ENCODE data around the gene CDH4. TPM values are rescaled to one million over a fixed set of nuclear protein-coding genes. Genes with fewer than 3 reads are reported as not detected.

CDH4 gene
- total and polyA plus RNA-seq, 2 of the 8 experiments (the other 6 are each of a cell fraction or from before 2014, with no cell fraction given): 4.3 to 7.9 TPM

- H3K4me2 ChIP-seq (ENCODE audit: insufficient read depth in 1 of 2, low read depth in 2 of 2, low read length in 2 of 2): no peak overlapping the region
- no peaks in the 10 kb centered on the region for H3K23me2 ChIP-seq (ENCODE audit: low read depth, low read length)
- H2AK5ac ChIP-seq (ENCODE audit: low read depth, low read length): no peak overlapping the region; the same call in 1 of the 2 replicates
- peaks cover 0 to 1% (median 0%) of the 10 kb centered on the region in 4 experiments; a peak in 3 of 7 replicates for H3K27me3 ChIP-seq (replicated peaks in 1 of 4; ENCODE audit: control insufficient read depth in 3 of 4, extremely low read depth in 1 of 4, insufficient read depth in 3 of 4, low read length in 3 of 4)
- no peak overlapping the region for H2BK120ac ChIP-seq (replicated peaks; ENCODE audit: low read depth, low read length)
- no peaks in the 10 kb centered on the region for H3K9me3 ChIP-seq (ENCODE audit: insufficient read depth in 2 of 2, low read depth in 1 of 2, low read length in 1 of 2)
- peaks cover 0 to 5% of the 10 kb centered on the region in 2 experiments for H4K20me1 ChIP-seq (replicated peaks in 1 of 2; ENCODE audit: control insufficient read depth in 1 of 2, insufficient read depth in 2 of 2, low read length in 2 of 2)
- H3K4ac ChIP-seq (replicated peaks; ENCODE audit: insufficient read length, low read depth, low read length): no peak overlapping the region
- H2BK20ac ChIP-seq (ENCODE audit: low read length): no peak overlapping the region
- H3K27ac ChIP-seq (ENCODE audit: low read depth, low read length): no peak overlapping the region
- DNase-seq (ENCODE audit: low read depth in 1 of 2, low spot score in 2 of 2) (no peak), FAIRE-seq (no peak)
- H3K14ac ChIP-seq (ENCODE audit: insufficient read length): no peak overlapping the region
- no peak overlapping the region for H2BK5ac ChIP-seq (ENCODE audit: low read depth, low read length)
- TF ChIP-seq CEBPB (IDR thresholded peaks at IDR 0.05; ENCODE audit: low read depth, low read length): no peak
- TF ChIP-seq KDM5A (IDR thresholded peaks at IDR 0.05; ENCODE audit: low read length): no peak
- no peak for TF ChIP-seq ASH2L (IDR thresholded peaks at IDR 0.05; ENCODE audit: low read length)
- TF ChIP-seq PHF8 (conservative IDR thresholded peaks at IDR 0.05; ENCODE audit: low read depth, low read length): no peak
- no peak overlapping the region for H3K23ac ChIP-seq (ENCODE audit: insufficient read length)
- H2AFZ ChIP-seq (ENCODE audit: low read length): no peak overlapping the region
- no peak overlapping the region for H3K9ac ChIP-seq (replicated peaks in 1 of 4; ENCODE audit: extremely low read depth in 1 of 4, low read depth in 3 of 4, low read length in 3 of 4)
- 92% methylated on average over 8 of the region's 8 CpGs; no CpG with 5 or more reads in 1 of the 2 experiments for WGBS, 2 experiments (ENCODE audit: extremely low coverage in 1 of 2, insufficient coverage in 1 of 2, insufficient read length in 1 of 2, insufficient replicate concordance in 2 of 2, low coverage in 1 of 2, low lambda C conversion rate in 2 of 2, missing lambda C conversion rate in 1 of 2)
- no peaks in the 10 kb centered on the region for H3K79me2 ChIP-seq (ENCODE audit: control insufficient read depth in 1 of 2, insufficient read depth in 2 of 2, low read length in 2 of 2)
- no peaks in the 10 kb centered on the region for H3K36me3 ChIP-seq (ENCODE audit: control insufficient read depth in 2 of 4, insufficient read depth in 4 of 4, low read length in 3 of 4)
- H2BK15ac ChIP-seq (ENCODE audit: low read length): peak overlapping the region; percentile 18; the same call in 1 of the 2 replicates
- H4K8ac ChIP-seq (ENCODE audit: extremely low read depth, insufficient read depth, low read length): no peak overlapping the region; the same call in 1 of the 2 replicates
- ChIA-PET CTCF (ENCODE audit: partially characterized antibody) (interaction anchor here (1.2 to 2.6 kb wide), 2 partner anchors 15 to 19 kb away, joined by 3 to 14 read pairs; no protein-coding TSS in a partner anchor), POLR2A (ENCODE audit: partially characterized antibody) (no interaction called here)
- peaks cover 0 to 3% (median 2%) of the 10 kb centered on the region in 4 experiments; a peak in 3 of 7 replicates for H3K4me1 ChIP-seq (replicated peaks in 1 of 4; ENCODE audit: control insufficient read depth in 3 of 4, insufficient read depth in 4 of 4, low read length in 3 of 4)
- peaks cover 2% of the 10 kb centered on the region; the same call in 1 of the 2 replicates for H3K79me1 ChIP-seq (ENCODE audit: low read depth, low read length)
- H3K56ac ChIP-seq (replicated peaks; ENCODE audit: insufficient read length, low read depth, low read length): no peak overlapping the region
- H3K4me3 ChIP-seq (ENCODE audit: extremely low read depth in 1 of 4, insufficient read depth in 2 of 4, low read depth in 3 of 4, low read length in 4 of 4): no peak overlapping the region
- no peak overlapping the region for H4K5ac ChIP-seq (ENCODE audit: insufficient read length, low read depth, low read length)
- H3K18ac ChIP-seq (ENCODE audit: extremely low read depth, low read length): no peak overlapping the region
- H4K91ac ChIP-seq (replicated peaks; ENCODE audit: insufficient read length, low read length): peak overlapping the region; percentile 38
- H2BK12ac ChIP-seq (ENCODE audit: low read depth, low read length): no peak overlapping the region
Measured at GRCh38 chr20:61647702-61648101, 395.6 kb downstream of the CDH4 start.

All from H1 (cell line).